ENCODE measurements around the gene PSG1.
"Not testable (repeated sequence)": the region's sequence is repeated elsewhere in the genome, so short reads cannot be mapped to it uniquely, and the experiment has no call there.

GRCh38 chr19:42843631-42844030 is 35.9 kb downstream of the PSG1 start:
- TF ChIP-seq EZH2phosphoT487 (IDR thresholded peaks at IDR 0.05; ENCODE audit: low read depth, severe bottlenecking, unreplicated experiment) = not testable (repeated sequence)
- TF ChIP-seq, protein P1, sequence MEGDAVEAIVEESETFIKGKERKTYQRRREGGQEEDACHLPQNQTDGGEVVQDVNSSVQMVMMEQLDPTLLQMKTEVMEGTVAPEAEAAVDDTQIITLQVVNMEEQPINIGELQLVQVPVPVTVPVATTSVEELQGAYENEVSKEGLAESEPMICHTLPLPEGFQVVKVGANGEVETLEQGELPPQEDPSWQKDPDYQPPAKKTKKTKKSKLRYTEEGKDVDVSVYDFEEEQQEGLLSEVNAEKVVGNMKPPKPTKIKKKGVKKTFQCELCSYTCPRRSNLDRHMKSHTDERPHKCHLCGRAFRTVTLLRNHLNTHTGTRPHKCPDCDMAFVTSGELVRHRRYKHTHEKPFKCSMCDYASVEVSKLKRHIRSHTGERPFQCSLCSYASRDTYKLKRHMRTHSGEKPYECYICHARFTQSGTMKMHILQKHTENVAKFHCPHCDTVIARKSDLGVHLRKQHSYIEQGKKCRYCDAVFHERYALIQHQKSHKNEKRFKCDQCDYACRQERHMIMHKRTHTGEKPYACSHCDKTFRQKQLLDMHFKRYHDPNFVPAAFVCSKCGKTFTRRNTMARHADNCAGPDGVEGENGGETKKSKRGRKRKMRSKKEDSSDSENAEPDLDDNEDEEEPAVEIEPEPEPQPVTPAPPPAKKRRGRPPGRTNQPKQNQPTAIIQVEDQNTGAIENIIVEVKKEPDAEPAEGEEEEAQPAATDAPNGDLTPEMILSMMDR (IDR thresholded peaks at IDR 0.05; ENCODE audit: poor library complexity) = not testable (repeated sequence)

All from hepatocyte (in vitro differentiated cells).